CD14-positive monocyte (primary cell): ENCODE measurements around the gene TSHZ3. TPM values are rescaled to one million over a fixed set of nuclear protein-coding genes. Genes with fewer than 3 reads are reported as not detected.
A peak's percentile ranks its signal among the peaks of the same experiment; 100 is the strongest.

ENCODE experiments used
- DNase-seq, 3 donors: peaks; one replicate each; pipeline ENCODE4 v3.0.0-alpha.2; 2011 to 2022
- H2AFZ ChIP-seq: 2 replicates; pipeline ENCODE4 v1.6.0; 2012; ENCODE audit warnings: mild to moderate bottlenecking, low read depth, low read length, inconsistent platforms; ENCODE audit not compliant: insufficient read depth, poor library complexity, severe bottlenecking
- H3K27ac ChIP-seq, 2 donors: 1 replicate in 1 of 2; 2 replicates in 1 of 2; pipeline ENCODE4 v1.5.1; 2012 to 2013; ENCODE audit warnings: low read length in 2 of 2, control low read depth in 1 of 2, inconsistent platforms in 1 of 2, low read depth in 1 of 2, mild to moderate bottlenecking in 1 of 2
- H3K27me3 ChIP-seq, 2 donors: one replicate each; pipeline versions ENCODE4 v1.6.0 to v1.6.1; 2011 to 2013; ENCODE audit warnings: low read length in 2 of 2; ENCODE audit not compliant: control insufficient read depth in 2 of 2, insufficient read depth in 2 of 2
- H3K36me3 ChIP-seq, 2 donors: replicated peaks in 1 of 2; 1 replicate in 1 of 2; 2 replicates in 1 of 2; pipeline versions ENCODE4 v1.5.1 to v1.6.1; 2012 to 2013; ENCODE audit warnings: low read length in 2 of 2, control low read depth in 1 of 2, inconsistent platforms in 1 of 2, mild to moderate bottlenecking in 1 of 2; ENCODE audit not compliant: insufficient read depth in 2 of 2, control insufficient read depth in 1 of 2
- H3K4me1 ChIP-seq, 2 donors: 1 replicate in 1 of 2; 2 replicates in 1 of 2; pipeline versions ENCODE4 v1.5.1 to v1.6.1; 2012 to 2013; ENCODE audit warnings: low read length in 2 of 2, control low read depth in 1 of 2, inconsistent platforms in 1 of 2, mild to moderate bottlenecking in 1 of 2, moderate library complexity in 1 of 2; ENCODE audit not compliant: insufficient read depth in 2 of 2, control insufficient read depth in 1 of 2
- H3K4me2 ChIP-seq: replicated peaks from 2 replicates; pipeline ENCODE3; 2012; ENCODE audit warnings: low read length, moderate library complexity, mild to moderate bottlenecking; ENCODE audit not compliant: poor library complexity, severe bottlenecking; ENCODE audit errors: extremely low read depth
- H3K4me3 ChIP-seq, 3 experiments: fragments of 200-600 bp in 1 of 3; sonication (generic) in 1 of 3; replicated peaks in 1 of 3; 1 replicate in 2 of 3; 2 replicates in 1 of 3; pipeline ENCODE4 v1.5.1; 2011 to 2013; ENCODE audit warnings: low read length in 3 of 3, mild to moderate bottlenecking in 3 of 3, control low read depth in 2 of 3, low read depth in 2 of 3, inconsistent platforms in 1 of 3, moderate library complexity in 1 of 3
- H3K79me2 ChIP-seq: 2 replicates; pipeline ENCODE4 v1.6.0; 2012; ENCODE audit warnings: mild to moderate bottlenecking, control low read depth, inconsistent platforms, low read length, moderate library complexity; ENCODE audit not compliant: insufficient read depth
- H3K9ac ChIP-seq: 2 replicates; pipeline ENCODE4 v1.6.0; 2017; ENCODE audit warnings: low read length, mild to moderate bottlenecking; ENCODE audit not compliant: insufficient read depth, poor library complexity, severe bottlenecking
- H3K9me3 ChIP-seq, 2 donors: replicated peaks in 1 of 2; 1 replicate in 1 of 2; 2 replicates in 1 of 2; pipeline versions ENCODE4 v1.5.1 to v1.6.1; 2012 to 2013; ENCODE audit warnings: low read length in 2 of 2, control low read depth in 1 of 2; ENCODE audit not compliant: control insufficient read depth in 1 of 2, insufficient read depth in 1 of 2
- H4K20me1 ChIP-seq: 2 replicates; pipeline ENCODE4 v1.6.0; 2012; ENCODE audit warnings: mild to moderate bottlenecking, low read length, control low read depth, moderate library complexity; ENCODE audit not compliant: insufficient read depth
- H3K27ac Mint-ChIP-seq, 7 donors: one replicate each; pipeline ENCODE4 v1.8.0; 2020; ENCODE audit warnings: mild to moderate bottlenecking in 7 of 7, mixed read lengths in 7 of 7, moderate library complexity in 6 of 7, inconsistent platforms in 2 of 7
- H3K27me3 Mint-ChIP-seq, 3 donors: one replicate each; pipeline ENCODE4 v1.8.0; 2021 to 2022; ENCODE audit warnings: low read depth in 3 of 3, mild to moderate bottlenecking in 3 of 3, mixed read lengths in 3 of 3, moderate library complexity in 3 of 3, inconsistent platforms in 1 of 3
- H3K36me3 Mint-ChIP-seq, 2 donors: one replicate each; pipeline ENCODE4 v1.8.0; 2020; ENCODE audit warnings: mixed read lengths in 2 of 2, inconsistent platforms in 1 of 2, mild to moderate bottlenecking in 1 of 2
- H3K4me1 Mint-ChIP-seq: one replicate; pipeline ENCODE4 v1.8.0; 2020; ENCODE audit warnings: mild to moderate bottlenecking, mixed read lengths
- H3K4me3 Mint-ChIP-seq, 2 donors: one replicate each; pipeline ENCODE4 v1.8.0; 2020; ENCODE audit warnings: mild to moderate bottlenecking in 2 of 2, mixed read lengths in 2 of 2, moderate library complexity in 1 of 2
- H3K9me3 Mint-ChIP-seq, 7 donors: one replicate each; pipeline ENCODE4 v1.8.0; 2020 to 2022; ENCODE audit warnings: mixed read lengths in 7 of 7, mild to moderate bottlenecking in 6 of 7, moderate library complexity in 6 of 7, inconsistent platforms in 2 of 7
- CTCF ChIP-seq: fragments of 200-600 bp; IDR thresholded peaks from one replicate; pipeline ENCODE4 v1.8.0; 2022; ENCODE audit warnings: antibody characterized with exemption, mild to moderate bottlenecking
- WGBS: methylation state at CpG from one replicate; pipeline ENCODE4 v1.1.5; 2013; ENCODE audit warnings: missing lambda C conversion rate; ENCODE audit not compliant: insufficient coverage; 5-methylcytosine and 5-hydroxymethylcytosine counted together
- intact Hi-C, 2 donors: fragments of 100-400 bp; cut with micrococcal nuclease; formaldehyde crosslinking; loops; one replicate each; pipeline versions ENCODE4 v1.15.0 to v1.15.1; 2023
- polyA plus RNA-seq, 3 donors: library from polyadenylated mRNA; depleted of rRNA in 1 of 3; unstranded in 2 of 3; stranded (reverse) in 1 of 3; fragments of 300-500 nt in 2 of 3; fragments of >200 nt in 1 of 3; fragmentation: Illumina TruSeq in 2 of 3; gene quantifications; 1 replicate in 2 of 3; 2 replicates in 1 of 3; pipeline ENCODE4 v1.2.3, GENCODE V29; 2012 to 2021

The TSHZ3 gene
- polyA plus RNA-seq, 3 donors, result 2.3 to 5.8 (median 3.3) TPM

- H3K4me1 ChIP-seq, result peaks cover 6 to 9% of the 10 kb centered on the region in 2 donors
- H3K79me2 ChIP-seq, result peaks cover 27% of the 10 kb centered on the region
- H3K9me3 Mint-ChIP-seq, result peaks cover 0 to 3% (median 0%) of the 10 kb centered on the region in 7 donors
- H3K27me3 ChIP-seq, result no peaks in the 10 kb centered on the region
- no peak overlapping the region for H3K27ac ChIP-seq
- no peak overlapping the region for H3K4me3 ChIP-seq
- H3K4me2 ChIP-seq, result no peak overlapping the region
- H3K9ac ChIP-seq, result no peak overlapping the region
- peaks cover 35 to 51% of the 10 kb centered on the region in 2 donors for H3K36me3 Mint-ChIP-seq
- peaks cover 15 to 32% of the 10 kb centered on the region in 2 donors for H3K36me3 ChIP-seq
- peaks cover under 1 to 1% (median 1%) of the 10 kb centered on the region in 3 donors for H3K27me3 Mint-ChIP-seq
- no peak for DNase-seq
- H3K9me3 ChIP-seq, result no peaks in the 10 kb centered on the region
- no peak overlapping the region for H3K4me3 Mint-ChIP-seq
- H4K20me1 ChIP-seq, result peaks cover 85% of the 10 kb centered on the region
- TF ChIP-seq CTCF, result no peak
- WGBS, result no CpG with 5 or more reads among the region's 4 CpGs
- peaks cover 30% of the 10 kb centered on the region for H3K4me1 Mint-ChIP-seq
- no peak overlapping the region for H2AFZ ChIP-seq
- intact Hi-C loops, result no loop called here
- H3K27ac Mint-ChIP-seq, result peak overlapping the region in 1 of 7 donors; percentile 74
Measured at GRCh38 chr19:31282346-31282745, 66.9 kb downstream of the TSHZ3 start.

- H3K27ac Mint-ChIP-seq, result peak overlapping the region in 1 of 7 donors; percentile 15
- H3K9ac ChIP-seq, result no peak overlapping the region
- no peak overlapping the region for H3K4me2 ChIP-seq
- H3K27ac ChIP-seq, result no peak overlapping the region
- H3K27me3 Mint-ChIP-seq, result peaks cover 0 to 1% (median 0%) of the 10 kb centered on the region in 3 donors
- peaks cover 43 to 61% of the 10 kb centered on the region in 2 donors for H3K36me3 Mint-ChIP-seq
- no peaks in the 10 kb centered on the region for H3K27me3 ChIP-seq
- H3K4me1 Mint-ChIP-seq, result peaks cover 15% of the 10 kb centered on the region
- peaks cover 0 to 2% of the 10 kb centered on the region in 2 donors for H3K4me1 ChIP-seq
- WGBS, result 100% methylated on average over 6 of the region's 11 CpGs
- peaks cover 23 to 44% of the 10 kb centered on the region in 2 donors for H3K36me3 ChIP-seq
- peaks cover 66% of the 10 kb centered on the region for H4K20me1 ChIP-seq
- no peak overlapping the region for H3K4me3 Mint-ChIP-seq
- H3K4me3 ChIP-seq, result no peak overlapping the region
- H3K79me2 ChIP-seq, result peaks cover 27% of the 10 kb centered on the region
- H2AFZ ChIP-seq, result no peak overlapping the region
- TF ChIP-seq CTCF, result no peak
- peaks cover 0 to 3% (median 0%) of the 10 kb centered on the region in 7 donors for H3K9me3 Mint-ChIP-seq
- no peaks in the 10 kb centered on the region for H3K9me3 ChIP-seq
- intact Hi-C loops, result no loop called here
- DNase-seq, result no peak
Measured at GRCh38 chr19:31280287-31281006, 68.8 kb downstream of the TSHZ3 start.
